ENCODE data around the gene TBCK.

DNA sequence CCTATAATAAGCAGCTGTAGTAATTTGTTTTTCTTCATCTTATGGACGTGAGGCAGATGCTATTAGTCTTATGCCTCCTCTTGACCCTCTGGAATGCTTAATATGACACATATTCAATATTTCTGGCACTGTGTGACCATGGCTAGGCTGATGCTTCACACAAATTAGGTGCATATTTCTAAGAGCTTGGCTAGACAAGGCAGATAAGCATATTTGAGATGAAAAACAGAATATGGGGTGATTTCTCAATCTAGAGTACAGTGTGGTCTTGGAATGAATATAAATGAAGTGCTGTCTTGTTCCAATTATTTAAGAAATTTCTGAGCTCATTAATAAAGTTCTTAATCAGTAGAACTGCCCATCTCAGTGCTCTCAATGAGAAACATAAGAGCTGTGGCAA, 264.5 kb downstream of the TBCK start:
- TF ChIP-seq, protein P1, sequence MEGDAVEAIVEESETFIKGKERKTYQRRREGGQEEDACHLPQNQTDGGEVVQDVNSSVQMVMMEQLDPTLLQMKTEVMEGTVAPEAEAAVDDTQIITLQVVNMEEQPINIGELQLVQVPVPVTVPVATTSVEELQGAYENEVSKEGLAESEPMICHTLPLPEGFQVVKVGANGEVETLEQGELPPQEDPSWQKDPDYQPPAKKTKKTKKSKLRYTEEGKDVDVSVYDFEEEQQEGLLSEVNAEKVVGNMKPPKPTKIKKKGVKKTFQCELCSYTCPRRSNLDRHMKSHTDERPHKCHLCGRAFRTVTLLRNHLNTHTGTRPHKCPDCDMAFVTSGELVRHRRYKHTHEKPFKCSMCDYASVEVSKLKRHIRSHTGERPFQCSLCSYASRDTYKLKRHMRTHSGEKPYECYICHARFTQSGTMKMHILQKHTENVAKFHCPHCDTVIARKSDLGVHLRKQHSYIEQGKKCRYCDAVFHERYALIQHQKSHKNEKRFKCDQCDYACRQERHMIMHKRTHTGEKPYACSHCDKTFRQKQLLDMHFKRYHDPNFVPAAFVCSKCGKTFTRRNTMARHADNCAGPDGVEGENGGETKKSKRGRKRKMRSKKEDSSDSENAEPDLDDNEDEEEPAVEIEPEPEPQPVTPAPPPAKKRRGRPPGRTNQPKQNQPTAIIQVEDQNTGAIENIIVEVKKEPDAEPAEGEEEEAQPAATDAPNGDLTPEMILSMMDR (IDR thresholded peaks at IDR 0.05): no peak
- no peak for TF ChIP-seq POLR2A (IDR thresholded peaks at IDR 0.05)

All from uterus (tissue), 2 donors.